ENCODE data around the gene LEFTY2.
"Not testable (repeated sequence)": the region's sequence is repeated elsewhere in the genome, so short reads cannot be mapped to it uniquely, and the experiment has no call there.

The LEFTY2 gene

DNA sequence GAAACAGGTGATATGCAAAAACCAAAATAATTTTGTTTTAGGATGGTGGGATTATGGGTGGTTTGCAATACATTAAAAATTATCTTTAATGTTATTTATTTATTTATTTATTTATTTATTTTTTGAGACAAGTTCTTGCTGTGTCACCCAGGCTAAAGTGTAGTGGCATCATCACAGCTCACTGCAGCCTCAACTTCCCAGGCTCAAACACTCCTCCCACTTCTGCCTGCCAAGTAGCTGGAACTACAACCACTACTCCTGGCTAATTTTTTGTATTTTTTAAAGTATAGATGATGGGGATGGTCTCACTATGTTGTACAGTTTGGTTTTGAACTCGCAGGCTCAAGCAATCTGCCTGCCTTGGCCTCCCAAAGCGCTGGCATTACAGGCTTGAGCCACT lies 10.5 kb downstream of the LEFTY2 start:
- DNase-seq (ENCODE audit: low read depth in 1 of 2, low spot score in 1 of 2): no peak

GRCh38 chr1:225929462-225929861 lies 11.6 kb downstream of the LEFTY2 start:
- not testable (repeated sequence) for DNase-seq (ENCODE audit: low read depth in 1 of 2, low spot score in 1 of 2)

GRCh38 chr1:225928186-225929175 lies 12.5 kb downstream of the LEFTY2 start:
- DNase-seq (ENCODE audit: low read depth in 1 of 2, low spot score in 1 of 2): no peak

GRCh38 chr1:225926551-225927113 lies 14.4 kb downstream of the LEFTY2 start:
- no peak for DNase-seq (ENCODE audit: low read depth in 1 of 2, low spot score in 1 of 2)

DNA sequence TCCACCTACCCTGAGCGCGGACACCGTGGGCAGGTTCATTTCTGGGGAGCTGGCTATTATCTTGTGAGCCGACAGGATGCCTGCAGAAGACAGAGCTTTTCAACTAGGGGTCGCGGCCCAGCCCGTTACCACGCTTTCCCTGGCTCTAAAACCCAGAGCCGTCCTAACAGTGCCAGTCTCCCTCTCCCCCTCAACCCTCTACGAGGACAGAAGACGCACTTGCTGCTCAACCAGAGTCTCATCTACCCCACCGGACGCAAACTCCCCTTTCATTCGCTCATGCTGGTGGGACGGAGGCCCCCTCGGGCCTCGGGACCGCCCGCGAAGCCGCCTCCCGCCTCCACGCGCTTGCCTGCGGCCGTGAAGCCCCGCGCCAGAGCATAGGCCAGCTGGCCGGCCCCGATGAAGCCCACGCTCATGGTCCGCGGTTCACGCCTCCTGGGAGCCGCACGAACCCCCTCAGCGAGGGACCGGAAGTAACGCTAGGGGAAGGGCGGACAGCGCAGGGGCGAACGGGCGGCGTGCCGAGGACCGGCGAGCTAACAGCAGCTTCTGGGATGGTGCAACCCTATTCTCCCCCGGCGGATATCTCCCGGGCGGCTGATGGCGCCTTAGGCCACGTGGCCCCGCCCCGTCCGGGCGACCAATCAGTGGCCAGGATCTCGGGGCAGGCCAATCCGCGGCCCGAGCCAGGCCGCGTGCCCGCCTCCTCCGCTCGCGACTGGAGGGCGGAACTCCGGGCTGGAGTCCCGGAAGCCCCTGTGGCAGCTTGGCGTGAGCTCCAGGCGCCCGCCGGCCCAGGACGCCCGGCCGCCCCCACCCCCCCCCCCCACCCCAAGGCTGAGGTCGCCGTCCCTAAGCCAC lies 17.1 kb downstream of the LEFTY2 start, which contains the start of gene PYCR2:
Gene PYCR2 (minus strand): TSS at position 559 of the 864 bp plus-strand sequence. CDS start 140 bp downstream, at position 419.
- DNase-seq (ENCODE audit: low read depth in 1 of 2, low spot score in 1 of 2): peak; percentile 83 to 93

DNA sequence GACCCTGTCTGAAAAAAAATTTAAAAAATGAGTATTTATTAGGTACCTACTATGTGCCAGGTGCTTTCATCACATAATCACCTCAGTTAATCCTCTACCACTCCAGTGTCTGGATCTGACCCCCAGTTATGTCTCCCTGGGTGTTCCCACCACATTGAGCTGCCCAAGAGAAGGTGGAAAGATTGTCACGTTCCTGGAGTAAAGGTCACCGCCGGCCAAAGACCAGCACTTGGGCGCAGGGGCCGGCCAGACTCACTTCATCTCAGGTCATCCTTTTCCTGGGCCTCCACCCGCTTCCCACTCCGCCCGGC lies 17.7 kb downstream of the LEFTY2 start:
- no peak for DNase-seq (ENCODE audit: low read depth in 1 of 2, low spot score in 1 of 2)

- no peak for DNase-seq (ENCODE audit: low read depth in 1 of 2, low spot score in 1 of 2)
Observed at GRCh38 chr1:225921734-225922709, 19.0 kb downstream of the LEFTY2 start.

DNA sequence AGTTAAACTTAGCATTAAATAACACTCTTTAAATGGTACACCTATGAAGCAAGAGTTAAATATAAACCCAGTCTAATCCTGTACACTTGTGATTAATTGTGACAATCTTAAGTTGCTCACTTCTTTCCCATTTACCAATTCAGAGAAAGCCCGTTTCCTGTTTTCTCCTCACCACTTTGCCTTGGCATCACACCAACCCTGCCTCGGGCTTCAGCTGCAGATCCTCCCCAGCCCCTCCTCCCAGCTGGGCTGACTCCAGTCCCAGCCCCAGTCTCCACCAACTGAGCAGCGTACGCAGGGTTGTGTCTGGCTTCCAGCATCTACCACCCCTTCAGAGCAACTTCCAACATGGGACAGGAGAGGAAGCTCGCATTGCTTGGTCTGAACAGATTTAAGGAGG lies 21.1 kb downstream of the LEFTY2 start:
- no peak for DNase-seq (ENCODE audit: low read depth in 1 of 2, low spot score in 1 of 2)

DNA sequence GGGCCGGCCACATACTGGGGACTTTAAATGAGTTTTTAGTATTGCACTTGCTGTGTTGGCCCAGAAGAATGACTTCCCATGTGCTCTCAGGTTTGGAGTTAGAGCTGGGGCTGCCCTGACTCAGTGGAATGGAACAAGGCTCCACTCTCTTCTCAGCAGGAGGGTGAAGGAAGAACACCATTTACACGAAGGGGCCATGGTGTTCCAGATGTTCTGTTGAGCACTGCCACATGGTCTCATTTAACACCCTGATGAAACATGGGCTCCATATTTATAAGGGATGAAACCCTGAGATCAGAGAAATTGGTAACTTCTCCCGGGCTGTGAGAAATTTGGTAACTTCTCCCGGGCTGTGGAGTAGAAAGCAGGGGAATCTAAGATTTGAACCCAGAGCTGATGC lies 22.7 kb downstream of the LEFTY2 start:
- DNase-seq (ENCODE audit: low read depth in 1 of 2, low spot score in 1 of 2): no peak

- no peak for DNase-seq (ENCODE audit: low read depth in 1 of 2, low spot score in 1 of 2)
Observed at GRCh38 chr1:225917536-225917935, 23.5 kb downstream of the LEFTY2 start.

GRCh38 chr1:225917101-225917500 lies 23.9 kb downstream of the LEFTY2 start:
- DNase-seq (ENCODE audit: low read depth in 1 of 2, low spot score in 1 of 2): no peak

DNA sequence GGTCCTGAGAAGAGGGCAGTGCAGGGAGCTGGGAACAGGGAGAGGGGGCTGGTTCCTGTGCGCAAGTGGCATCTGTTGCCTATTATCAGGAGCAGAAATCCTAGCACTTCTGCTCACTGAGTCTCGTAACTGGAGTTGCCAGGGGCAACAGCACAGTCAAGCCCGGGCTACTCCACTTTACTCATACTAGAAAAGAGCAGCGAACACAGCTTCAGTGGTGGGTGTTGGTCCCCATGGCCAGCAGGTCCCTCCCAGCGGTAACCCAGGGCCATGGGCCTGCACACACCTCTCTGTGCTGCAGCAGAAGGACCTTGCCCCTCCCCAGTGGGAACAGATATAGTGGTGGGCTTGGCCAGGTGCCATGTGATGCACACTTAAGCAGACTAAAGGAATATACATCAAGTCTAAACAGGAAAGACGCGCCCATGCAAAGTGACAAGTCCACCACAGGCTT lies 25.5 kb downstream of the LEFTY2 start:
- DNase-seq (ENCODE audit: low read depth in 1 of 2, low spot score in 1 of 2): no peak

GRCh38 chr1:225914947-225915346 lies 26.1 kb downstream of the LEFTY2 start:
- no peak for DNase-seq (ENCODE audit: low read depth in 1 of 2, low spot score in 1 of 2)

DNA sequence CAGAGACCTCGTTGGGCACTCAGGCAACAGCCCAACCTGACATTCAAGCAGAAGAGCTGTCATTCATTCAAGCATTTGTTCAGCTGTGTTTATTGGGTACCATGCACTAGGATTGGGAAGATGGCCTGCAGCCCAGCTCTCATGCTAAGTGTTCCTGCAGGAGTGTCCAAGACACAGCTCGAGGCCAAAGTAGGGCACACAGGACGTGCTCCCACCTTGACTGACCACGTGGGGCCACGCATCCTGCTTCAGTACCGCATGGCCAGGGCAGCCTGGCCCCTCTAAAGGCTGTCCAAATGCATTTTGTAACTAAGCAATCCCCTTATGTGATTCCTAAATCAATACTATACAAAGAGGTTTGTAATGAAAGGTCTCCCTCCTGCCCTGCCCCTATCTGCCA lies 26.6 kb downstream of the LEFTY2 start:
- DNase-seq (ENCODE audit: low read depth in 1 of 2, low spot score in 1 of 2): no peak

GRCh38 chr1:225911191-225912130 lies 29.6 kb downstream of the LEFTY2 start:
- DNase-seq (ENCODE audit: low read depth in 1 of 2, low spot score in 1 of 2): peak; percentile 56 to 57

DNA sequence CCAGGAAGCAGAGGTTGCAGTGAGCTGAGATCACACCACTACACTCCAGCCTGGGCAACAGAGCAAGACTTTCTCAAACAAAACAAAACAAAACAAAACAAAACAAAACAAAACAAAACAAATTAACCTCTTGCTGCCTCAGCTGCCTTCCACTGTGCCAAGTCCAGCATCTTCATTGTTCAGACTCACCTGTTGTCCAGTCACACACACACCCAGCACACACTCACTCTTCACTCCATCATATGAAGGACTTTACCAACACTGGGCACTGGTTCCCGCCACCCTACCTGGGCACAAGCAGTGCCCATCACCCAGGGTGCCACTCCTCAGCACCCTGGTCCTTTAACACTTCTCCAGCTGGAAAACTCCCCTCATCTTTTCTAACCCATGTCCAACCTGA lies 31.5 kb downstream of the LEFTY2 start:
- no peak for DNase-seq (ENCODE audit: low read depth in 1 of 2, low spot score in 1 of 2)

GRCh38 chr1:225908773-225909172 lies 32.2 kb downstream of the LEFTY2 start:
- no peak for DNase-seq (ENCODE audit: low read depth in 1 of 2, low spot score in 1 of 2)

DNA sequence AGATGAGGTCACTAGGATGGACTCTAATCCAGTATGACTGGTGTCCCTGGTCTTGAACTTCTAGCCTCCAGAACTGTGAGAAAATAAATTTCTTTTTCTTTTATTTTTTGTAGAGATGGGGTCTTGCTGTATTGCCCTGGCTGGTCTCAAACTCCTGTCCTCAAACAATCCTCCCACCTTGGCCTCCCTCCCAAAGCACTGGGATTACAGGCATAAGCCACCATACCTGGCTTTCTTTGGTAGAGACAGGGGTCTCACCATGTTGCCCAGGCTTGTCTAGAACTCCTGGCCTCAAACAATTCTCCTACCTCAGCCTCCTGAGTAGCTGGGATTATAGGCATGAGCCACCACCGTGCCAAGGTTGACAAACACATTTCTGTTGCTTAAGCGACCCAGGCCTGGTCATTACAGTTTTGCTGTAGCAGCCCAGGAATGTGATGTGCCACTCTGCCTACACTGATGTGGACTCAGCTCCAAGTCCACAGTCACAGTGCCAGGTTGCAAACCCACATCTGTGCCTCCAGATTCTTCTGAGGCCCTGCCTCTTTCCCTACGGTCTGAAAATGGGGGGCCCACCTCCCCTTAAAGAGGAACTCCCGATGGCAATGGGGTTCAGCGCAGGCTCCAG lies 32.9 kb downstream of the LEFTY2 start:
- no peak for DNase-seq (ENCODE audit: low read depth in 1 of 2, low spot score in 1 of 2)

- no peak for DNase-seq (ENCODE audit: low read depth in 1 of 2, low spot score in 1 of 2)
Observed at GRCh38 chr1:225907341-225907740, 33.7 kb downstream of the LEFTY2 start.

All from activated T-helper 1 cell treated with anti-CD3 and anti-CD28 coated beads, Interleukin-2, amount 50 U/mL, for 16 hours (primary cell).